SH-SY5Y (cell line): ENCODE measurements around the gene KRT84.

Source experiments
- GATA2 ChIP-seq: IDR thresholded peaks from 2 replicates; pipeline ENCODE4 v1.6.1; 2011; ENCODE audit warnings: mild to moderate bottlenecking, low read depth, low read length
- GATA3 ChIP-seq: IDR thresholded peaks from 2 replicates; pipeline ENCODE4 v1.6.1; 2011; ENCODE audit warnings: low read depth, mild to moderate bottlenecking, low read length, moderate library complexity

- no peak for TF ChIP-seq GATA2
- no peak for TF ChIP-seq GATA3
These were observed 34.2 kb upstream of the KRT84 start for GRCh38 chr12:52419656-52420055.
